Subcutaneous abdominal adipose tissue (tissue), 5 donors: Measurements from ENCODE around the gene NEDD4L.

Source experiments
- H3K27ac ChIP-seq: one replicate; pipeline ENCODE4 v1.7.0; 2013; ENCODE audit warnings: low read depth, mild to moderate bottlenecking, inconsistent platforms, low read length, moderate library complexity
- H3K27me3 ChIP-seq, 5 donors: one replicate each; pipeline ENCODE4 v1.7.0; 2013; ENCODE audit warnings: low read length in 5 of 5, inconsistent platforms in 1 of 5; ENCODE audit not compliant: control insufficient read depth in 5 of 5, insufficient read depth in 4 of 5
- H3K36me3 ChIP-seq, 5 donors: one replicate each; pipeline ENCODE4 v1.7.0; 2013; ENCODE audit warnings: low read length in 5 of 5; ENCODE audit not compliant: control insufficient read depth in 5 of 5, insufficient read depth in 5 of 5
- H3K4me1 ChIP-seq, 5 donors: one replicate each; pipeline ENCODE4 v1.7.0; 2013; ENCODE audit warnings: low read length in 5 of 5, mild to moderate bottlenecking in 3 of 5, moderate library complexity in 1 of 5; ENCODE audit not compliant: control insufficient read depth in 5 of 5, insufficient read depth in 5 of 5
- H3K4me3 ChIP-seq, 5 donors: one replicate each; pipeline ENCODE4 v1.7.0; 2013; ENCODE audit warnings: low read length in 5 of 5, low read depth in 1 of 5
- H3K9ac ChIP-seq, 5 donors: one replicate each; pipeline ENCODE4 v1.7.0; 2013; ENCODE audit warnings: low read length in 5 of 5, mild to moderate bottlenecking in 4 of 5, moderate library complexity in 3 of 5
- H3K9me3 ChIP-seq, 5 donors: one replicate each; pipeline ENCODE4 v1.7.0; 2013; ENCODE audit warnings: low read length in 5 of 5; ENCODE audit not compliant: control insufficient read depth in 5 of 5
- donor health status: healthy.
- donor health status: healthy.
- donor health status: healthy.
- donor health status: healthy.
- donor health status: healthy.

Gene NEDD4L

GRCh38 chr18:58195278-58195765 lies 151.3 kb downstream of the NEDD4L start:
- Histone ChIP-seq H3K27me3 (no peaks in the 10 kb centered on the region), H3K27ac (no peak overlapping the region), H3K9me3 (no peaks in the 10 kb centered on the region), H3K36me3 (no peaks in the 10 kb centered on the region), H3K4me3 (peak overlapping the region; percentile 45 to 65 (median 50)), H3K9ac (peak overlapping the region in 3 of 5 donors; percentile 15 to 72 (median 44)), H3K4me1 (peaks cover 0 to 8% (median 8%) of the 10 kb centered on the region in 5 donors)

DNA sequence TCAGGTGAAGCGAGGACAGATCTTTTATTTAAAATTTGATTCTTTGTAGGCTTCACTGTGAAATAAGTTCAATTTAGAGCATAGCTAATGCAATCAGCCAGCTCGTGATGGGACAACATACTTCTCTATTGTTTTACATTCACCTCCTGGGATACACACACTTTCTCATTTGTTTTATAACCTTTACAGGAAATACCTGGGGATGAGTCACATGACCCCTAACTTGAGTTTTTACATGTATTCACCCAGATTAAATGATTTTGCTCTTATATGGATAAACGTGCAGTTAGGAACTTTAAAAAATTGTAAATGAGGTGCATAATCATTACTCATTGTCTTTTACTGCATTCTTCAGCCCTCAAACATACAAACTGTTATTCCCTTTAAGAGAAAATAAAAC lies 152.1 kb downstream of the NEDD4L start:
- Histone ChIP-seq H3K36me3 (no peaks in the 10 kb centered on the region), H3K9ac (no peak overlapping the region), H3K4me1 (peaks cover 0 to 8% (median 8%) of the 10 kb centered on the region in 5 donors), H3K9me3 (no peaks in the 10 kb centered on the region), H3K27ac (no peak overlapping the region), H3K27me3 (no peaks in the 10 kb centered on the region), H3K4me3 (no peak overlapping the region)

DNA sequence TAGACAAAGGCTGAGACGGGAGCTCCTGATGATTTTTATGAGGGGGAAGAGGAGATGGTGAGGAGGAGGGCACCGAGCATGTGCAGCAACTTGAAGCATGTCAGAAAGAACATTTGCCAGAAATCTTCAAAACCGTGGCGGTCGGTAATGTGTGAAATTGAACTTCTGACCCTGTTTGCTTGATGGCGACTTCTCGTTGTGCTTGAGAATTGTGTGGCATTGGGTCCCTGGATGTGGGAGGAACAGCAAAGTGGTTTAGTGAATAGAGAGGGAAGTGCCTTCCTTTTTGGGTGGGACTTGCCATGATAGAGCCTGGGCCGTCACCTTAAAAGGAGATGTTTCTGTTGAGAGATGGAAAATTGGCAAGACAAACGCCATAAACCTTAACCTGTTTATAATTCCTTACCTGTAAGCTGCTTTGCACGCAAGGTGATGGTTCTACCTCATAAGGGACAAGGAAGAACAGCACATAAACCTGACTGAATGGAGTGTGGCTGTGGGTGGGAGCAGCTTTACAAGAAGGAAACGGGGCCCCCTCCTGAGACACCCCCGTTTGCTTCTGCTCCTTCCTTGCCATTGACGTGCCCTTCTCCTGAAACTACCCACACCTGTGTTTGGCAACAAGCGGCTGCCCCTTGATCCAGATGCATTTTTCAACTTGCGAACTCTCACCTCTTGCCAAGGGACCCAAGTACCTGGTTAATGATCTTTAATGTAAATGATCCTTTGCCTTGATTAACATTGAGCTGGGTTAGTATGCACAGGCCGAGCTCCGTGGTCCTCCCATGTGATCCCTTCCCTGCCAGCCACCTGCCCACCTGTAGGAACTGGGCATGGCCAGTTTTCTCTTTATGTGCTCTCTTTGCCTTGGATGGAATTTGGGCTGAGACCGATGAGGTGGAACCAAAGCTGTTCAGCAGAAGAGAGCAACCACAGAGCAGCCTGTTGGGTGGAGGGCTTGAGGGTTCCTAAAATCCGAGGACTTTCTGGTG lies 153.2 kb downstream of the NEDD4L start:
- Histone ChIP-seq H3K36me3 (no peaks in the 10 kb centered on the region), H3K4me1 (peaks cover 0 to 10% (median 8%) of the 10 kb centered on the region in 5 donors), H3K9me3 (no peaks in the 10 kb centered on the region), H3K4me3 (no peak overlapping the region), H3K9ac (no peak overlapping the region), H3K27ac (no peak overlapping the region), H3K27me3 (no peaks in the 10 kb centered on the region)

DNA sequence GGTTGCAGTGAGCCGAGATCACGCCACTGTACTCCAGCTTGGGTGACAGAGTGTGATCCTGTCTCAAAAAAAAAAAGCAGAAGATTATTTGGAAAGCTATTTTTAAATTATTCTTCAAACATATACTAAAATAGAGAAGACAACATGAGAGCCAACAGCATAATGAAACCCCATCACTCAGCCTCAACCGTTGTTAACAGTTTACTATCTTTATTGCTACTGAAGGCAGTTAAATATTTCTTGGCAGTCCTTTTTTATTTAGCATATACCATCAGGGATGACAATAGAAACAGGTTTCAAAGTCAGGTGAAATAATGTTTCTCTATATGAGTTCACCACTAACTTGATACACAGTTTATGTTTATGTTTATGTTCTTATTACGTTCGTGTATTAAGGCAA lies 157.2 kb downstream of the NEDD4L start:
- no peak overlapping the region for H3K4me3 ChIP-seq
- H3K27me3 ChIP-seq: no peaks in the 10 kb centered on the region
- no peaks in the 10 kb centered on the region for H3K9me3 ChIP-seq
- no peak overlapping the region for H3K9ac ChIP-seq
- no peaks in the 10 kb centered on the region for H3K36me3 ChIP-seq
- peaks cover 0 to 4% (median 2%) of the 10 kb centered on the region in 5 donors for H3K4me1 ChIP-seq
- H3K27ac ChIP-seq: no peak overlapping the region

GRCh38 chr18:58201733-58202730 lies 158.0 kb downstream of the NEDD4L start:
- Histone ChIP-seq H3K4me1 (peaks cover 0 to 4% (median 2%) of the 10 kb centered on the region in 5 donors), H3K36me3 (no peaks in the 10 kb centered on the region), H3K4me3 (no peak overlapping the region), H3K27me3 (no peaks in the 10 kb centered on the region), H3K9ac (no peak overlapping the region), H3K9me3 (no peaks in the 10 kb centered on the region), H3K27ac (no peak overlapping the region)

GRCh38 chr18:58204776-58205442 lies 160.9 kb downstream of the NEDD4L start:
- H3K4me1 ChIP-seq: peaks cover 2 to 12% (median 4%) of the 10 kb centered on the region in 5 donors
- H3K27ac ChIP-seq: no peak overlapping the region

GRCh38 chr18:58205443-58206160 lies 161.6 kb downstream of the NEDD4L start:
- peaks cover 2 to 12% (median 4%) of the 10 kb centered on the region in 5 donors for H3K4me1 ChIP-seq
- no peak overlapping the region for H3K27ac ChIP-seq
- no peaks in the 10 kb centered on the region for H3K36me3 ChIP-seq
- H3K9ac ChIP-seq: no peak overlapping the region
- H3K27me3 ChIP-seq: no peaks in the 10 kb centered on the region
- no peak overlapping the region for H3K4me3 ChIP-seq
- H3K9me3 ChIP-seq: no peaks in the 10 kb centered on the region

More at GRCh38 chr18:58204776-58205442, 160.9 kb downstream of the NEDD4L start:
- Histone ChIP-seq H3K9me3 (no peaks in the 10 kb centered on the region), H3K9ac (no peak overlapping the region), H3K4me3 (no peak overlapping the region), H3K27me3 (no peaks in the 10 kb centered on the region), H3K36me3 (no peaks in the 10 kb centered on the region)

- no peak overlapping the region for H3K4me3 ChIP-seq
- no peaks in the 10 kb centered on the region for H3K27me3 ChIP-seq
- H3K36me3 ChIP-seq: no peaks in the 10 kb centered on the region
- H3K27ac ChIP-seq: no peak overlapping the region
- peaks cover 0 to 8% (median 4%) of the 10 kb centered on the region in 5 donors for H3K4me1 ChIP-seq
- H3K9ac ChIP-seq: no peak overlapping the region
- H3K9me3 ChIP-seq: no peaks in the 10 kb centered on the region
These were observed 163.6 kb downstream of the NEDD4L start for GRCh38 chr18:58207520-58208152.
